Sigmoid colon (tissue), 4 donors: Measurements from ENCODE around the gene SETMAR.

ENCODE experiments used
- CTCF ChIP-seq, 4 experiments: fragments of 450-650 bp in 3 of 4; fragments of 200-600 bp in 1 of 4; IDR thresholded peaks; one replicate each; pipeline ENCODE4 v1.5.1; 2016 to 2019; ENCODE audit warnings: antibody characterized with exemption in 4 of 4, mild to moderate bottlenecking in 3 of 4, moderate library complexity in 2 of 4
- EP300 ChIP-seq, 4 donors: sonication (generic); formaldehyde crosslinking; IDR thresholded peaks; one replicate each; pipeline ENCODE4 v1.6.1; 2017; ENCODE audit warnings: antibody characterized with exemption in 4 of 4
- POLR2A ChIP-seq, 2 donors: fragments of 450-650 bp; IDR thresholded peaks; one replicate each; pipeline ENCODE4 v1.6.1; 2016; ENCODE audit warnings: antibody characterized with exemption in 2 of 2, mild to moderate bottlenecking in 2 of 2, moderate library complexity in 2 of 2

- TF ChIP-seq CTCF (IDR thresholded peaks at IDR 0.05) (no peak), POLR2A (IDR thresholded peaks at IDR 0.05) (no peak), EP300 (IDR thresholded peaks at IDR 0.05) (no peak)
These were observed 32.4 kb upstream of the SETMAR start for GRCh38 chr3:4270720-4271119.
